Astrocyte (in vitro differentiated cells and primary cell): ENCODE measurements around the gene INO80.

ENCODE experiments used
- CTCF ChIP-seq: IDR thresholded peaks from 2 replicates; pipeline ENCODE4 v1.5.1; 2011; ENCODE audit warnings: low read depth, mild to moderate bottlenecking, inconsistent platforms, low read length, moderate library complexity; ENCODE audit not compliant: insufficient read depth
- EZH2 ChIP-seq: IDR thresholded peaks from 2 replicates; pipeline ENCODE4 v1.6.1; 2012; ENCODE audit warnings: mild to moderate bottlenecking, low read length, inconsistent platforms; ENCODE audit not compliant: insufficient read depth

GRCh38 chr15:41010345-41010744 lies 105.7 kb downstream of the INO80 start:
- TF ChIP-seq CTCF (no peak), EZH2 (no peak)
